Measurements from ENCODE around the gene LPIN2. TPM values are rescaled to one million over a fixed set of nuclear protein-coding genes. Genes with fewer than 3 reads are reported as not detected.

The LPIN2 gene
- total RNA-seq, 1 experiment from 2014 or later: 10.7 TPM

DNA sequence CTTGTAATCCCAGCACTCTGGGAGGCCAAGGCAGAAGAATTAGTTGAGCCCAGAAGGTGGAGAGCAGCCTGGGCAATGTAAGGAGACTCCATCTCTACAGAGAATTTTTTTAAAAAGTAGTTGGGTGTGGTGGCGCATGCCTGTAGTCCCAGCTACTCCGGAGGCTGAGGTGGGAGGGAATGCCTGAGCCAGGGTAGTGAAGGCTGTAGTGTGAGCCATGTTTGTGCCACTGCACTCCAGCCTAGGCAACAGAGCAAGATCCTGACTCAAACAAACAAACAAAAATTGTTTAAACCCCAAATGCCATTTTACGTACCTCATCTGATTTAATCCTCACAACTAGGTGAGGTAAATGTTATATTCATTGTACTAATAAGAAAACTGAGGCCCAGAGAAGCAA, 38.2 kb downstream of the LPIN2 start:
- BruUV-seq (replicated peaks): no TSS peak
- no peak overlapping the region for H2AFZ ChIP-seq (ENCODE audit: low read depth, low read length, poor library complexity, severe bottlenecking)
- DNase-seq (ENCODE audit: low read depth, low spot score) (no peak), ATAC-seq (no peak)
- H3K9ac ChIP-seq (ENCODE audit: low read length): no peak overlapping the region
- H3K9me3 ChIP-seq (ENCODE audit: control insufficient read depth in 1 of 2, insufficient read depth in 1 of 2, low read depth in 1 of 2, low read length in 2 of 2): no peaks in the 10 kb centered on the region
- no peaks in the 10 kb centered on the region for H3K9me2 ChIP-seq (ENCODE audit: insufficient read depth)
- H3K27me3 ChIP-seq (ENCODE audit: insufficient read depth, low read length): no peaks in the 10 kb centered on the region
- no peak overlapping the region for H3K4me3 ChIP-seq (replicated peaks in 1 of 2; ENCODE audit: low read depth in 1 of 2, low read length in 2 of 2)
- no peaks in the 10 kb centered on the region for H4K20me1 ChIP-seq (ENCODE audit: insufficient read depth)
- H3K27ac ChIP-seq (ENCODE audit: low read depth, low read length): no peak overlapping the region
- H3K4me1 ChIP-seq (ENCODE audit: control insufficient read depth in 1 of 2, insufficient read depth in 2 of 2, low read length in 2 of 2): peaks cover 0 to 11% of the 10 kb centered on the region in 2 experiments; a peak in 2 of 4 replicates
- TF ChIP-seq EZH2 (IDR thresholded peaks at IDR 0.05) (no peak), YY1 (IDR thresholded peaks at IDR 0.05; ENCODE audit: extremely low read depth, insufficient replicate concordance, low read depth, low read length) (no peak), ELF1 (IDR thresholded peaks at IDR 0.05; ENCODE audit: borderline replicate concordance, low read depth) (no peak), POLR2AphosphoS5 (IDR thresholded peaks at IDR 0.05; ENCODE audit: low read depth, low read length) (no peak), FOSL1 (IDR thresholded peaks at IDR 0.05; ENCODE audit: low read depth) (no peak), TCF7L2 (IDR thresholded peaks at IDR 0.05; ENCODE audit: borderline replicate concordance, extremely low read depth, insufficient read depth, insufficient read length) (no peak), EZH2phosphoT487 (IDR thresholded peaks at IDR 0.05; ENCODE audit: borderline replicate concordance) (no peak), POLR2A (IDR thresholded peaks at IDR 0.05; ENCODE audit: borderline replicate concordance, extremely low read depth, insufficient read depth, insufficient read length) (no peak)
- TF ChIP-seq, protein P1, sequence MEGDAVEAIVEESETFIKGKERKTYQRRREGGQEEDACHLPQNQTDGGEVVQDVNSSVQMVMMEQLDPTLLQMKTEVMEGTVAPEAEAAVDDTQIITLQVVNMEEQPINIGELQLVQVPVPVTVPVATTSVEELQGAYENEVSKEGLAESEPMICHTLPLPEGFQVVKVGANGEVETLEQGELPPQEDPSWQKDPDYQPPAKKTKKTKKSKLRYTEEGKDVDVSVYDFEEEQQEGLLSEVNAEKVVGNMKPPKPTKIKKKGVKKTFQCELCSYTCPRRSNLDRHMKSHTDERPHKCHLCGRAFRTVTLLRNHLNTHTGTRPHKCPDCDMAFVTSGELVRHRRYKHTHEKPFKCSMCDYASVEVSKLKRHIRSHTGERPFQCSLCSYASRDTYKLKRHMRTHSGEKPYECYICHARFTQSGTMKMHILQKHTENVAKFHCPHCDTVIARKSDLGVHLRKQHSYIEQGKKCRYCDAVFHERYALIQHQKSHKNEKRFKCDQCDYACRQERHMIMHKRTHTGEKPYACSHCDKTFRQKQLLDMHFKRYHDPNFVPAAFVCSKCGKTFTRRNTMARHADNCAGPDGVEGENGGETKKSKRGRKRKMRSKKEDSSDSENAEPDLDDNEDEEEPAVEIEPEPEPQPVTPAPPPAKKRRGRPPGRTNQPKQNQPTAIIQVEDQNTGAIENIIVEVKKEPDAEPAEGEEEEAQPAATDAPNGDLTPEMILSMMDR (IDR thresholded peaks at IDR 0.05 in 2 of 3, conservative IDR thresholded peaks at IDR 0.05 in 1 of 3; ENCODE audit: borderline replicate concordance in 1 of 3, insufficient read depth in 1 of 3, low read depth in 2 of 3, low read length in 2 of 3): no peak
- TF ChIP-seq, protein P2, sequence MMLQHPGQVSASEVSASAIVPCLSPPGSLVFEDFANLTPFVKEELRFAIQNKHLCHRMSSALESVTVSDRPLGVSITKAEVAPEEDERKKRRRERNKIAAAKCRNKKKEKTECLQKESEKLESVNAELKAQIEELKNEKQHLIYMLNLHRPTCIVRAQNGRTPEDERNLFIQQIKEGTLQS (IDR thresholded peaks at IDR 0.05): no peak
- TF ChIP-seq, protein P3, sequence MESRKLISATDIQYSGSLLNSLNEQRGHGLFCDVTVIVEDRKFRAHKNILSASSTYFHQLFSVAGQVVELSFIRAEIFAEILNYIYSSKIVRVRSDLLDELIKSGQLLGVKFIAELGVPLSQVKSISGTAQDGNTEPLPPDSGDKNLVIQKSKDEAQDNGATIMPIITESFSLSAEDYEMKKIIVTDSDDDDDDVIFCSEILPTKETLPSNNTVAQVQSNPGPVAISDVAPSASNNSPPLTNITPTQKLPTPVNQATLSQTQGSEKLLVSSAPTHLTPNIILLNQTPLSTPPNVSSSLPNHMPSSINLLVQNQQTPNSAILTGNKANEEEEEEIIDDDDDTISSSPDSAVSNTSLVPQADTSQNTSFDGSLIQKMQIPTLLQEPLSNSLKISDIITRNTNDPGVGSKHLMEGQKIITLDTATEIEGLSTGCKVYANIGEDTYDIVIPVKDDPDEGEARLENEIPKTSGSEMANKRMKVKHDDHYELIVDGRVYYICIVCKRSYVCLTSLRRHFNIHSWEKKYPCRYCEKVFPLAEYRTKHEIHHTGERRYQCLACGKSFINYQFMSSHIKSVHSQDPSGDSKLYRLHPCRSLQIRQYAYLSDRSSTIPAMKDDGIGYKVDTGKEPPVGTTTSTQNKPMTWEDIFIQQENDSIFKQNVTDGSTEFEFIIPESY (IDR thresholded peaks at IDR 0.05; ENCODE audit: extremely low read depth, insufficient replicate concordance, low read length): no peak
- peaks cover 14% of the 10 kb centered on the region for H3K79me2 ChIP-seq (ENCODE audit: insufficient read depth, low read length)
- H3K4me2 ChIP-seq (ENCODE audit: low read length): no peak overlapping the region
- intact Hi-C loops (cut with micrococcal nuclease): no loop called here
- POLR2A ChIA-PET: no interaction called here
- no peaks in the 10 kb centered on the region for H3K36me3 ChIP-seq (ENCODE audit: control insufficient read depth in 1 of 2, insufficient read depth in 2 of 2, low read length in 2 of 2)
- RAD21 ChIA-PET (ENCODE audit: low non-redundant PET in 1 of 2, low total read pairs in 2 of 2, uncharacterized antibody in 2 of 2, unreplicated experiment in 2 of 2): no interaction called here
- CTCF ChIA-PET: interaction anchor here (1.1 kb wide), 1 partner anchor 177 kb away, joined by 3 read pairs; no protein-coding TSS in a partner anchor
